IPS-18a (cell line): Measurements from ENCODE around the gene TTLL11.

ENCODE experiments used
- H3K27ac ChIP-seq: one replicate; pipeline ENCODE4 v1.5.1; 2013; ENCODE audit warnings: low read length
- H3K27me3 ChIP-seq: one replicate; pipeline ENCODE4 v1.6.1; 2013; ENCODE audit warnings: mild to moderate bottlenecking, low read length; ENCODE audit not compliant: control insufficient read depth, insufficient read depth
- H3K36me3 ChIP-seq: one replicate; pipeline ENCODE4 v1.6.1; 2013; ENCODE audit warnings: low read depth, low read length; ENCODE audit not compliant: control insufficient read depth
- H3K4me1 ChIP-seq: one replicate; pipeline ENCODE4 v1.6.1; 2013; ENCODE audit warnings: low read depth, low read length; ENCODE audit not compliant: control insufficient read depth
- H3K4me3 ChIP-seq: one replicate; pipeline ENCODE4 v1.5.1; 2013; ENCODE audit warnings: low read length
- H3K9ac ChIP-seq: one replicate; pipeline ENCODE4 v1.6.1; 2013; ENCODE audit warnings: mild to moderate bottlenecking, low read length, moderate library complexity
- H3K9me3 ChIP-seq: one replicate; pipeline ENCODE4 v1.6.1; 2013; ENCODE audit warnings: low read depth, low read length; ENCODE audit not compliant: control insufficient read depth

TTLL11 gene

DNA sequence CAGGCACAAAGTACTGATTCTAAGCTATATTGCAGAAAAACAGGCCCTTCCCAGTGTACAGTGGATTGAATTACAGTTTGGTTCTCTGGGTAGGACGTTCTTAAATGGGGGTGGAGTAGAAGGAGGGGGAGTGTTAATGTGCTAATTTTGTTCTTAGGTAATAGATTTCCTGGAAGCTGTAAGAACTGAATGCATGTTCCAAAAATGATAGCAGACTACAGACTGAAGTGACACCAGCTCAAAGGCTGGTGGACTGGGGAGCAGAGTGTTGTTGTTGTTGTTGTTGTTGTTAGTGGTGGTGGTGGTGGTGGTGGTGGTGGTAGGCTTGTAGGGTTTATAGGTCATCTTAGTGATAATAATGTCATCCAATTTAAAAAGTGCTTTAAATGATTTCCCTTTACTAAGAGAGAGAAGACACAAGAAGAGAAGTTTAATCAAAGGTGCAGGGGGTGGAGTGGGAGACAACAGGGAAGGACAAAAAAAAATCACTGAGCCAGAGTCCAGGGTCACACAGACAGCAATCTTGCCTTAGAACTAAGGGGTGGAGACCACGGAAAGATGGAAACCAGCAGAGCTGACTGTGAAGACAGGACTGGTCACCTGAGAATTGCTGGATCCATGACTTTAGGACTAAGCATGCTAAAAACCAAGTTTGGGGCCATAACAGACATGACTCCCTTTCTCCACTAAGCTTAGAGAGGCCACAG, 27.0 kb downstream of the TTLL11 start:
- Histone ChIP-seq H3K4me1 (peaks cover 6% of the 10 kb centered on the region), H3K27ac (no peak overlapping the region), H3K4me3 (no peak overlapping the region), H3K9ac (no peak overlapping the region), H3K36me3 (no peaks in the 10 kb centered on the region), H3K9me3 (no peaks in the 10 kb centered on the region), H3K27me3 (no peaks in the 10 kb centered on the region)

DNA sequence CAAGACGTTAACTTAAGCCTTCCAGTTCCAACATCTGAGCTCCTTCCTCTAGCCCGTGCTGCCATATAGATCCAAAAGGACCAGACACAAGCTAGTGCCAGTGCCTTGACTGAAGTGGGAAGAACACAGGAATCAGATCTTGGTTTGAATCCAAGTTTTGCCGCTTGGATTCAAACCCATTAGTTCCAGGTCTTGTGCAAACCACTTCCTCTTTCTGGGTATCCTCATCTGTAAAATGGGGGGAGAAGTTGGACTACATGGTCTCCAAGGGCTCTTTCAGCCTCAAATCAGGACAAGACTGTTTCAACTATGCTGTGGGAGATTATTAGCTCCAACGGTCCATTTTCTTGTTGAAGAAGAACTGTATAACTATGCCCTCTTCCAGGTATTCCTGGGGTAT, 32.6 kb downstream of the TTLL11 start:
- no peaks in the 10 kb centered on the region for H3K4me1 ChIP-seq
- H3K27ac ChIP-seq, result no peak overlapping the region
- H3K4me3 ChIP-seq, result no peak overlapping the region
- no peaks in the 10 kb centered on the region for H3K27me3 ChIP-seq
- H3K9ac ChIP-seq, result no peak overlapping the region
- no peaks in the 10 kb centered on the region for H3K36me3 ChIP-seq
- H3K9me3 ChIP-seq, result no peaks in the 10 kb centered on the region

DNA sequence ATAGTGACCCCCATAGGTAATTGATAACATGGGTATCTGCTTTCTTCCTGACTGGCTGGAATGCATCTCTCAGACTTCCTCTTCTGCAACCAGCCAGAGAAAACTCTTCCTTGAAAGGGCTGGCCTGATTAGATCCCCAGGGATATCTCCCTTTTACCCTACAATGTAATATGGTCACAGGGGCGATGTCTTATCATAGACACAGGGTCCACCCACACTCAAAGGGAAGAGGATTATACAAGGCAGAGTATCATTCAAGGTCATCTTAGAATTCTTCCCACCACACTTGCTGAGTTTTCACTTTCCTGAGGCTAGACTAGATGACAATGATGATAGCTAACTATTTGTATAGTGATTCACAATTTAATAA, 33.2 kb downstream of the TTLL11 start:
- Histone ChIP-seq H3K36me3 (no peaks in the 10 kb centered on the region), H3K27ac (no peak overlapping the region), H3K9me3 (no peaks in the 10 kb centered on the region), H3K4me3 (no peak overlapping the region), H3K9ac (no peak overlapping the region), H3K27me3 (no peaks in the 10 kb centered on the region), H3K4me1 (no peaks in the 10 kb centered on the region)

- Histone ChIP-seq H3K27me3 (no peaks in the 10 kb centered on the region), H3K4me3 (no peak overlapping the region), H3K9me3 (no peaks in the 10 kb centered on the region), H3K9ac (no peak overlapping the region), H3K4me1 (no peaks in the 10 kb centered on the region), H3K27ac (no peak overlapping the region), H3K36me3 (no peaks in the 10 kb centered on the region)
These were observed 33.7 kb downstream of the TTLL11 start for GRCh38 chr9:122059214-122059954.

DNA sequence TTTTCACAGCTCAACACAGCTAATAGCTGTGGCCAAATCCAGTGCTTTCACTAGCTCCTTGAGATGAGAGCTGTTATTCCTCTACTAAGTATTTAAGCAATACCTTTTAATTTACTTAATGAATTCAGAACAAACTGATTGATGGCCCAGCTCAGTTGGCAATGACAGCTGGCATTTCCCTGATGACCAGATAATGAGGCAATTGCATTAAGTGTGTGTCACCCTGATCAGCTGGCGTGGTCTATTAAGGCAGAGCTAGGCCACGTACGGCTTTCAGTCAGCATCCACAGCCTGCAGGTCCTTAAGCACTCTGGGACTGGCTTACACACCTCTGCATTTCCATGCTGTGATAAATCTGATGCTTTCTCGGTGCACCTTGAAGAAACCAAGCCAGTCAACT, 34.4 kb downstream of the TTLL11 start:
- Histone ChIP-seq H3K27me3 (no peaks in the 10 kb centered on the region), H3K9me3 (no peaks in the 10 kb centered on the region), H3K4me1 (no peaks in the 10 kb centered on the region), H3K36me3 (no peaks in the 10 kb centered on the region), H3K4me3 (no peak overlapping the region), H3K9ac (no peak overlapping the region), H3K27ac (no peak overlapping the region)

- H3K4me1 ChIP-seq, result no peaks in the 10 kb centered on the region
- no peak overlapping the region for H3K4me3 ChIP-seq
- no peak overlapping the region for H3K9ac ChIP-seq
- no peaks in the 10 kb centered on the region for H3K36me3 ChIP-seq
- no peaks in the 10 kb centered on the region for H3K27me3 ChIP-seq
- H3K27ac ChIP-seq, result no peak overlapping the region
- H3K9me3 ChIP-seq, result no peaks in the 10 kb centered on the region
These were observed 35.1 kb downstream of the TTLL11 start for GRCh38 chr9:122058051-122058450.

DNA sequence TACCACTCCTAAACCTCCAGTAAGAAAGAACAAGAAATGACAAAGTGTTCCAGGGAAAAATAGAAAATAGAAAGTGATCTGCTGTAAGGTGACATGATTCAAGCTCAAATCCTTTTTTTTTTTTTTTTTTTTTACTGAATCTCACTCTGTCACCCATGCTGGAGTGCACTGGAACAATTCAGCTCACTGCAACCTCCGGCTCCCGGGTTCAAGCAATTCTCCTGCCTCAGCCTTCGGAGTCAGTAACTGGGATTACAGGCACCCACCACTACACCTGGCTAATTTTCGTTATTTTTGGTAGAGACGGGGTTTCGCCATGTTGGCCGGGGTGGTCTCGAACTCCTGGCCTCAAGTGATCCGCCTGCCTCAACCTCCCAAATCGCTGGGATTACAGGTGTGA, 35.9 kb downstream of the TTLL11 start:
- H3K9me3 ChIP-seq, result no peaks in the 10 kb centered on the region
- H3K4me3 ChIP-seq, result no peak overlapping the region
- no peak overlapping the region for H3K9ac ChIP-seq
- H3K27ac ChIP-seq, result no peak overlapping the region
- no peaks in the 10 kb centered on the region for H3K27me3 ChIP-seq
- no peaks in the 10 kb centered on the region for H3K36me3 ChIP-seq
- H3K4me1 ChIP-seq, result no peaks in the 10 kb centered on the region

- H3K4me1 ChIP-seq, result no peaks in the 10 kb centered on the region
- no peaks in the 10 kb centered on the region for H3K36me3 ChIP-seq
- H3K9ac ChIP-seq, result no peak overlapping the region
- H3K27me3 ChIP-seq, result no peaks in the 10 kb centered on the region
- no peaks in the 10 kb centered on the region for H3K9me3 ChIP-seq
- no peak overlapping the region for H3K27ac ChIP-seq
- no peak overlapping the region for H3K4me3 ChIP-seq
These were observed 36.6 kb downstream of the TTLL11 start for GRCh38 chr9:122056484-122056883.

GRCh38 chr9:122055701-122056100, 37.4 kb downstream of the TTLL11 start:
- no peak overlapping the region for H3K9ac ChIP-seq
- no peak overlapping the region for H3K27ac ChIP-seq
- H3K4me3 ChIP-seq, result no peak overlapping the region
- H3K9me3 ChIP-seq, result no peaks in the 10 kb centered on the region
- no peaks in the 10 kb centered on the region for H3K4me1 ChIP-seq
- no peaks in the 10 kb centered on the region for H3K27me3 ChIP-seq
- no peaks in the 10 kb centered on the region for H3K36me3 ChIP-seq

- Histone ChIP-seq H3K4me1 (no peaks in the 10 kb centered on the region), H3K9ac (no peak overlapping the region), H3K9me3 (no peaks in the 10 kb centered on the region), H3K4me3 (no peak overlapping the region), H3K36me3 (no peaks in the 10 kb centered on the region), H3K27me3 (no peaks in the 10 kb centered on the region), H3K27ac (no peak overlapping the region)
These were observed 39.3 kb downstream of the TTLL11 start for GRCh38 chr9:122053567-122054350.

DNA sequence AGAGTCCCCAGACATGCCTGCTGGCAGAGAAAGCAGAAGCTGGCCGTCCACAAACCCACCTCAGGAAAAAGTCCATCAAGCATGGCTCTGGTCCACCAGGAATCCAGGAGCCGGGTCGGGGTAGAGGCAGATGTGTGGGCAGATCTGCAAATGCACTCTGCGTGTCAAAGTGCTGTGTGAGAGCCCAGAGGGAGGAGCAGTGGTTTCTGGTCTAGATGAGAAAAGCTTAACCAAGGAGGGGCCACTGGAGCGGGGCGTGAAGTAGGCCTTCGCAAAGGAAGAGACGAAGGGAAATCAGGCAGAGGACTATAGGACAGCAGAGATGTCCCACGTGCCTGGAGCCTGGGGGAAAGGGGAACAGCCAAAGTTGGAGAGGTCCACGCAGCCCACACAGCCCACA, 40.0 kb downstream of the TTLL11 start:
- Histone ChIP-seq H3K27ac (no peak overlapping the region), H3K4me3 (no peak overlapping the region), H3K9me3 (no peaks in the 10 kb centered on the region), H3K36me3 (no peaks in the 10 kb centered on the region), H3K27me3 (no peaks in the 10 kb centered on the region), H3K4me1 (no peaks in the 10 kb centered on the region), H3K9ac (no peak overlapping the region)
